OCI-LY7 (cell line): ENCODE measurements around the gene CRADD. TPM values are rescaled to one million over a fixed set of nuclear protein-coding genes. Genes with fewer than 3 reads are reported as not detected.

ENCODE experiments used
- BruUV-seq: library from RNA; stranded (reverse); fragments of 400-500 nt; replicated peaks from 2 replicates; lab custom pipeline; 2021; lab: Mats Ljungman, UMichigan
- CTCF ChIA-PET: fragments of 300-600 bp; sonication (Branson Sonifier 250); formaldehyde crosslinking; loops from one replicate; lab custom pipeline; 2022; ENCODE audit warnings: antibody characterized with exemption; ENCODE audit not compliant: unreplicated experiment; lab: Charles Lee
- POLR2A ChIA-PET: fragments of 300-600 bp; sonication (Branson Sonifier 250); formaldehyde crosslinking; loops from one replicate; lab custom pipeline; 2022; ENCODE audit warnings: antibody characterized with exemption; lab: Charles Lee
- DNase-seq: peaks from one replicate; pipeline ENCODE4 v3.0.0-alpha.2; 2015; ENCODE audit warnings: low spot score
- H2AFZ ChIP-seq: fragments of 200-600 bp; sonication (generic), shearing (Covaris generic); 2 replicates; pipeline ENCODE4 v1.6.1; 2014; ENCODE audit warnings: mild to moderate bottlenecking, antibody characterized with exemption, low read length, moderate library complexity
- H3K27ac ChIP-seq: fragments of 200-600 bp; sonication (generic); 2 replicates; pipeline ENCODE4 v1.5.1; 2014; ENCODE audit warnings: mixed run types, low read depth, mild to moderate bottlenecking, moderate library complexity, low read length, inconsistent platforms; ENCODE audit not compliant: poor library complexity, severe bottlenecking
- H3K36me3 ChIP-seq: fragments of 200-600 bp; sonication (generic); 2 replicates; pipeline ENCODE4 v1.6.1; 2014; ENCODE audit warnings: mild to moderate bottlenecking, antibody characterized with exemption, low read length, moderate library complexity, mixed read lengths; ENCODE audit not compliant: insufficient read depth
- H3K4me1 ChIP-seq: fragments of 200-600 bp; sonication (generic); 2 replicates; pipeline ENCODE4 v1.5.1; 2014; ENCODE audit warnings: mild to moderate bottlenecking, low read length; ENCODE audit not compliant: insufficient read depth, poor library complexity, severe bottlenecking
- H3K4me2 ChIP-seq: fragments of 200-600 bp; sonication (generic); 2 replicates; pipeline ENCODE4 v1.6.1; 2014; ENCODE audit warnings: mild to moderate bottlenecking, low read length
- H3K4me3 ChIP-seq: fragments of 200-600 bp; sonication (generic); 2 replicates; pipeline ENCODE4 v1.5.1; 2014; ENCODE audit warnings: mild to moderate bottlenecking, low read depth, low read length; ENCODE audit not compliant: poor library complexity, severe bottlenecking
- H3K79me2 ChIP-seq: fragments of 200-600 bp; sonication (generic); 2 replicates; pipeline ENCODE4 v1.6.1; 2016; ENCODE audit warnings: low read depth, mild to moderate bottlenecking, low read length, moderate library complexity, mixed read lengths; ENCODE audit not compliant: insufficient read depth
- H3K9me2 ChIP-seq: fragments of 200-600 bp; sonication (generic); 2 replicates; pipeline ENCODE4 v1.6.1; 2016; ENCODE audit warnings: mild to moderate bottlenecking, low read length, mixed read lengths; ENCODE audit not compliant: insufficient read depth
- H3K9me3 ChIP-seq: fragments of 200-600 bp; sonication (generic); 2 replicates; pipeline ENCODE4 v1.6.1; 2014; ENCODE audit warnings: mild to moderate bottlenecking, mixed run types, low read length, mixed read lengths
- H4K20me1 ChIP-seq: fragments of 200-600 bp; sonication (generic); 2 replicates; pipeline ENCODE4 v1.6.1; 2014; ENCODE audit warnings: mild to moderate bottlenecking, antibody characterized with exemption, low read length, moderate library complexity, mixed read lengths; ENCODE audit not compliant: insufficient read depth
- EZH2phosphoT487 ChIP-seq: fragments of 200-600 bp; sonication (generic); IDR thresholded peaks from 2 replicates; pipeline ENCODE4 v1.6.1; 2018; ENCODE audit warnings: low read depth, borderline replicate concordance, mild to moderate bottlenecking, mixed run types, antibody characterized with exemption, low read length, moderate library complexity, mixed read lengths
- intact Hi-C: fragments of 100-400 bp; cut with micrococcal nuclease; formaldehyde crosslinking; loops from one replicate; pipeline ENCODE4 v1.10.0; 2022; ENCODE audit not compliant: unreplicated experiment
- total RNA-seq, 2 experiments: library from RNA; depleted of rRNA in 1 of 2; stranded (reverse); fragments of >200 nt in 1 of 2; shearing (Covaris generic) in 1 of 2; gene quantifications; 2 replicates each; pipeline ENCODE4 v1.2.3, GENCODE V29; 2014 to 2022
- TF ChIP-seq, protein P1 (sequence below): fragments of 200-600 bp; sonication (generic); conservative IDR thresholded peaks from 2 replicates; pipeline ENCODE4 v1.5.1; 2014; ENCODE audit warnings: mild to moderate bottlenecking, antibody characterized with exemption, low read length, moderate library complexity, mixed read lengths

CRADD gene
- total RNA-seq, 2 experiments from 2014 or later: 10.5 to 16.8 TPM

DNA sequence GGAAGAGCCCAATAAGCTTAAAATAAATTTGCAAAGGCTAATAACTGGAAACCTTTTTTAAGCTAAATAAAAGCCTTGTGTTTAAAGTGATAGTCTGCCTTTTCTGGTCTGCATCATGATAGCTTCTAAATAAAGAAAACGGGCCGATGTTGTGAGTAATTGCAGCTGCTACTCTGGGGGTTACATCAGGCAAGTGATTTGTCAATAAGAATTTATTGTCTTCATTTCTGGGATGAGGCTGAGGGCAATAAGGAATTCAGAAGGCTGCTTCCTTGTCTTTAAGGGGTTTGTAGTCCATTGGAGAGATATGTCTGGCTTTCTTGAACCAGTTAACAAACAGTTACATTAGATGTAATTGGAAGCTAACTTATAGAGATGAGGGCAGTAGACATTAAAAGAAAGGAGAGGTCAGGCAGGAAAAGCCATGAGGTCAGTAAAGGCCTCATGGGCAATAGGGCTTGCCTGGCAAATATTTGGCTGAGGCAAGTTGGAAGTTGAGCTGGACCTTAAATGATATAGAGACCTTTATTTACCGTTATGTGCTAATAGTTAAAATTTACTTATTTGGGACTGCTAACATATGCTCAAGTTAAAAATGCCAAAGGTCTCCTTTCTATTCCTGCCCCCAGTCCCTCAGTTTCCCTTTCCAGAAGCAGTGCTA, 85.0 kb downstream of the CRADD start:
- intact Hi-C loops: no loop called here
- H3K4me1 ChIP-seq: no peaks in the 10 kb centered on the region
- no peaks in the 10 kb centered on the region for H3K9me3 ChIP-seq
- DNase-seq: no peak
- no TSS peak for BruUV-seq
- CTCF ChIA-PET: no interaction called here
- H4K20me1 ChIP-seq: no peaks in the 10 kb centered on the region
- no peak overlapping the region for H3K4me2 ChIP-seq
- H2AFZ ChIP-seq: no peak overlapping the region
- H3K9me2 ChIP-seq: no peaks in the 10 kb centered on the region
- H3K4me3 ChIP-seq: no peak overlapping the region
- TF ChIP-seq EZH2phosphoT487: no peak
- TF ChIP-seq, protein P1, sequence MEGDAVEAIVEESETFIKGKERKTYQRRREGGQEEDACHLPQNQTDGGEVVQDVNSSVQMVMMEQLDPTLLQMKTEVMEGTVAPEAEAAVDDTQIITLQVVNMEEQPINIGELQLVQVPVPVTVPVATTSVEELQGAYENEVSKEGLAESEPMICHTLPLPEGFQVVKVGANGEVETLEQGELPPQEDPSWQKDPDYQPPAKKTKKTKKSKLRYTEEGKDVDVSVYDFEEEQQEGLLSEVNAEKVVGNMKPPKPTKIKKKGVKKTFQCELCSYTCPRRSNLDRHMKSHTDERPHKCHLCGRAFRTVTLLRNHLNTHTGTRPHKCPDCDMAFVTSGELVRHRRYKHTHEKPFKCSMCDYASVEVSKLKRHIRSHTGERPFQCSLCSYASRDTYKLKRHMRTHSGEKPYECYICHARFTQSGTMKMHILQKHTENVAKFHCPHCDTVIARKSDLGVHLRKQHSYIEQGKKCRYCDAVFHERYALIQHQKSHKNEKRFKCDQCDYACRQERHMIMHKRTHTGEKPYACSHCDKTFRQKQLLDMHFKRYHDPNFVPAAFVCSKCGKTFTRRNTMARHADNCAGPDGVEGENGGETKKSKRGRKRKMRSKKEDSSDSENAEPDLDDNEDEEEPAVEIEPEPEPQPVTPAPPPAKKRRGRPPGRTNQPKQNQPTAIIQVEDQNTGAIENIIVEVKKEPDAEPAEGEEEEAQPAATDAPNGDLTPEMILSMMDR: no peak
- H3K27ac ChIP-seq: no peak overlapping the region
- H3K79me2 ChIP-seq: no peaks in the 10 kb centered on the region
- POLR2A ChIA-PET: interaction anchor here (0.6 kb wide), 2 partner anchors 137 to 245 kb away, joined by 3 read pairs; no protein-coding TSS in a partner anchor
- H3K36me3 ChIP-seq: no peaks in the 10 kb centered on the region

DNA sequence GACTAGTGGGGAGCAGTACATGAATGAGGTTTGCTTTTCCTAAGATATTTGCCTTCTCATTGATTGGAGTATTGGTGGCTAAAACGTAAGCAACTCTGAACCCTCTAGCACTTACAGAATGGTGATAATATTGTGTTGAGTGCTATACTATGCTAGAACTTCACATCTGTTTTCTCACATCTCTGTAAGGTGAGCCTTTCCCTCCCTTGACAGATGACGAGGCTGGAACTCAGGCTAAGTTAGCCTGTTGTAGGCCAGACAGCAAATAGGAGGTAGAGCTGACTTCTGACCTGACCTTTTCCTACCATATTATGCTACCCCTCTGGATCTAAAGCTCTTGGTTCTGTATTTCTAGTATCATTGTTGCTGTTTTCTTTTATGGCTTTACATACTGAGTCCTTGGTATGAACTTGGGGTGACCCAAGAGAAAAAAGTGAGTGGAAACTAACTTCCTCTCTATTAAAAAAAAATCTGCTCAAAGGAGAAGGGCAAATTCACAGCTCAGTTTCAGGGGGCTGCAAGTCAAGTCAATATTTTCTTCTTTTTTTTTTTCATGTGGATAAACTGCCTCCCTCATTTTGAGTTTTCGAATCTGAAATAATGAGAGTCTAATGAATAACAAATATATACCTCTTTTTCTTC, 85.9 kb downstream of the CRADD start:
- H2AFZ ChIP-seq: no peak overlapping the region
- no peaks in the 10 kb centered on the region for H3K9me3 ChIP-seq
- no peaks in the 10 kb centered on the region for H3K36me3 ChIP-seq
- no peak overlapping the region for H3K4me2 ChIP-seq
- CTCF ChIA-PET: no interaction called here
- H3K4me3 ChIP-seq: no peak overlapping the region
- H3K27ac ChIP-seq: no peak overlapping the region
- no TSS peak for BruUV-seq
- POLR2A ChIA-PET: interaction anchor here (0.6 kb wide), 3 partner anchors 86 to 399 kb away, joined by 3 to 5 read pairs (median 3); no protein-coding TSS in a partner anchor
- no peak for DNase-seq
- intact Hi-C loops: no loop called here
- no peaks in the 10 kb centered on the region for H3K79me2 ChIP-seq
- no peaks in the 10 kb centered on the region for H3K9me2 ChIP-seq
- TF ChIP-seq, protein P1: no peak
- no peak for TF ChIP-seq EZH2phosphoT487
- H3K4me1 ChIP-seq: no peaks in the 10 kb centered on the region
- H4K20me1 ChIP-seq: no peaks in the 10 kb centered on the region

DNA sequence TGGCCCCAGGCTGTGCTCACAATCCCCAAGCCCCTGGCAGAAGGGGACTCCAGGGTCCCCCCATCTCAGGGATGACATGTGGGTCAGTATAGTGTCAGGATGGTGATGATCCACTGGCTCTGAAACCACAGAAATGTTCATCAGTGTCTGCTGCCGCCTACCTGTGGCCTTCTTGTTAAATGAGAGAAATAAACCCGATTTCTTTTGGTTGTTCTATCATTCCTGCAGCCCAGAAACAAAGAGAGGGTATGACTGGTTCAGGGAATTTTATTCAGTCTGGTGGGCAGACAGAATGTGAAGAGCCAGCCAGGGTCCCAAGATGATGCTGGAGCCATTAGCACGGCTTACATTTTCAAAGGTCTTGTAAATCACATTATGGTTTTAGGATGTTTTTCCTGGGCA, 86.6 kb downstream of the CRADD start:
- no peaks in the 10 kb centered on the region for H3K9me2 ChIP-seq
- no peak overlapping the region for H3K4me3 ChIP-seq
- ChIA-PET CTCF (no interaction called here), POLR2A (no interaction called here)
- no peak overlapping the region for H2AFZ ChIP-seq
- BruUV-seq: no TSS peak
- no peak for DNase-seq
- H4K20me1 ChIP-seq: no peaks in the 10 kb centered on the region
- no peaks in the 10 kb centered on the region for H3K36me3 ChIP-seq
- no peak overlapping the region for H3K4me2 ChIP-seq
- TF ChIP-seq EZH2phosphoT487: no peak
- TF ChIP-seq, protein P1: no peak
- H3K27ac ChIP-seq: no peak overlapping the region
- H3K79me2 ChIP-seq: no peaks in the 10 kb centered on the region
- intact Hi-C loops: no loop called here
- no peaks in the 10 kb centered on the region for H3K4me1 ChIP-seq
- H3K9me3 ChIP-seq: no peaks in the 10 kb centered on the region
